HCT116 (cell line): Measurements from ENCODE around the gene KNL1. TPM values are rescaled to one million over a fixed set of nuclear protein-coding genes. Genes with fewer than 3 reads are reported as not detected.

Experiments
- ATAC-seq: fragments of 200-7000 bp; cut with Tn5 transposase; 2 replicates; pipeline ENCODE4 v1.9.1; 2020; ENCODE audit warnings: mild to moderate bottlenecking, moderate library complexity
- BruUV-seq: library from RNA; stranded (reverse); fragments of 400-500 nt; replicated peaks from 2 replicates; lab custom pipeline; 2021; lab: Mats Ljungman, UMichigan
- CTCF ChIA-PET: fragments of 300-600 bp; sonication (Branson Sonifier 250); formaldehyde crosslinking; loops from one replicate; lab custom pipeline; 2021; ENCODE audit warnings: antibody characterized with exemption; lab: Charles Lee
- POLR2A ChIA-PET: fragments of 300-600, 350-600 bp; sonication (Branson Sonifier 250); formaldehyde crosslinking; loops from one replicate; lab custom pipeline; 2021; ENCODE audit warnings: antibody characterized with exemption; lab: Charles Lee
- RAD21 ChIA-PET, 2 experiments: fragments of 300-600 bp; sonication (Branson Sonifier 250); formaldehyde crosslinking; loops; one replicate each; lab custom pipeline; 2023; ENCODE audit warnings: low total read pairs in 2 of 2; ENCODE audit not compliant: uncharacterized antibody in 2 of 2, unreplicated experiment in 2 of 2, low non-redundant PET in 1 of 2; lab: Charles Lee
- DNase-seq: peaks from one replicate; pipeline ENCODE4 v3.0.0-alpha.2; 2010; ENCODE audit warnings: low read depth, low spot score
- H2AFZ ChIP-seq: fragments of 200-600 bp; shearing (Covaris generic), sonication (generic); 2 replicates; pipeline ENCODE4 v1.6.1; 2017; ENCODE audit warnings: low read depth, mixed run types, mixed read lengths, antibody characterized with exemption, low read length; ENCODE audit not compliant: poor library complexity, severe bottlenecking
- H3K27ac ChIP-seq: 2 replicates; pipeline ENCODE4 v1.5.1; 2012; ENCODE audit warnings: low read depth, low read length
- H3K27me3 ChIP-seq: fragments of 200-600 bp; sonication (generic); 2 replicates; pipeline ENCODE4 v1.6.1; 2016; ENCODE audit warnings: mixed run types, low read length, mixed read lengths; ENCODE audit not compliant: insufficient read depth
- H3K36me3 ChIP-seq, 2 experiments: fragments of 200-500 bp in 1 of 2; fragments of 200-600 bp in 1 of 2; sonication (Bioruptor generic) in 1 of 2; sonication (generic) in 1 of 2; 2 replicates each; pipeline versions ENCODE4 v1.5.1 to v1.6.1; 2014 to 2016; ENCODE audit warnings: low read length in 2 of 2, inconsistent platforms in 1 of 2, mixed read lengths in 1 of 2, mixed run types in 1 of 2; ENCODE audit not compliant: insufficient read depth in 2 of 2, control insufficient read depth in 1 of 2
- H3K4me1 ChIP-seq, 2 experiments: fragments of 200-600 bp in 1 of 2; sonication (generic) in 1 of 2; 2 replicates each; pipeline versions ENCODE4 v1.5.1 to v1.6.1; 2012 to 2017; ENCODE audit warnings: low read length in 2 of 2, inconsistent platforms in 1 of 2, mild to moderate bottlenecking in 1 of 2, mixed read lengths in 1 of 2, mixed run types in 1 of 2, moderate library complexity in 1 of 2; ENCODE audit not compliant: insufficient read depth in 2 of 2, control insufficient read depth in 1 of 2
- H3K4me2 ChIP-seq: fragments of 200-600 bp; sonication (generic); 2 replicates; pipeline ENCODE4 v1.6.1; 2017; ENCODE audit warnings: mixed run types, low read length, mixed read lengths
- H3K4me3 ChIP-seq, 2 experiments: fragments of 200-600 bp in 1 of 2; sonication (generic) in 1 of 2; replicated peaks in 1 of 2; 2 replicates each; pipeline ENCODE4 v1.5.1; 2011 to 2016; ENCODE audit warnings: low read length in 2 of 2, control low read depth in 1 of 2, low read depth in 1 of 2, mild to moderate bottlenecking in 1 of 2, mixed read lengths in 1 of 2, mixed run types in 1 of 2
- H3K79me2 ChIP-seq: fragments of 200-600 bp; sonication (generic); 2 replicates; pipeline ENCODE4 v1.6.1; 2017; ENCODE audit warnings: mild to moderate bottlenecking, mixed run types, low read length, moderate library complexity, mixed read lengths; ENCODE audit not compliant: insufficient read depth
- H3K9ac ChIP-seq: fragments of 200-600 bp; sonication (generic); 2 replicates; pipeline ENCODE4 v1.6.1; 2016; ENCODE audit warnings: low read length, mixed read lengths
- H3K9me2 ChIP-seq: fragments of 200-600 bp; sonication (generic), shearing (Covaris generic); 2 replicates; pipeline ENCODE4 v1.6.1; 2017; ENCODE audit warnings: mixed run types, mild to moderate bottlenecking, moderate library complexity; ENCODE audit not compliant: insufficient read depth
- H3K9me3 ChIP-seq, 2 experiments: fragments of 200-500 bp in 1 of 2; fragments of 200-600 bp in 1 of 2; sonication (Bioruptor generic) in 1 of 2; sonication (generic) in 1 of 2; 2 replicates each; pipeline ENCODE4 v1.6.1; 2014 to 2017; ENCODE audit warnings: low read length in 2 of 2, mixed read lengths in 2 of 2, inconsistent platforms in 1 of 2, low read depth in 1 of 2, mild to moderate bottlenecking in 1 of 2, mixed run types in 1 of 2, moderate library complexity in 1 of 2; ENCODE audit not compliant: control insufficient read depth in 1 of 2, insufficient read depth in 1 of 2
- H4K20me1 ChIP-seq: fragments of 200-600 bp; sonication (generic), shearing (Covaris generic); 2 replicates; pipeline ENCODE4 v1.6.1; 2017; ENCODE audit warnings: mixed run types, mild to moderate bottlenecking, moderate library complexity; ENCODE audit not compliant: insufficient read depth
- ATF3 ChIP-seq: IDR thresholded peaks from 2 replicates; pipeline ENCODE4 v1.6.1; 2012
- CBX3 ChIP-seq: IDR thresholded peaks from 2 replicates; pipeline ENCODE4 v1.6.1; 2012; ENCODE audit warnings: low read depth
- EGR1 ChIP-seq: IDR thresholded peaks from 2 replicates; pipeline ENCODE4 v1.6.1; 2012; ENCODE audit warnings: low read depth
- MAX ChIP-seq: IDR thresholded peaks from 2 replicates; pipeline ENCODE4 v1.6.1; 2012
- POLR2A ChIP-seq: IDR thresholded peaks from 2 replicates; pipeline ENCODE4 v1.7.0; 2011; ENCODE audit warnings: borderline replicate concordance; ENCODE audit not compliant: insufficient read depth, insufficient read length; ENCODE audit errors: extremely low read depth
- SRF ChIP-seq: IDR thresholded peaks from 2 replicates; pipeline ENCODE4 v1.6.1; 2012; ENCODE audit warnings: low read depth
- TCF7L2 ChIP-seq: IDR thresholded peaks from 2 replicates; pipeline ENCODE4 v1.7.0; 2011; ENCODE audit warnings: borderline replicate concordance, inconsistent platforms; ENCODE audit not compliant: insufficient read depth, insufficient read length; ENCODE audit errors: extremely low read depth
- YY1 ChIP-seq: IDR thresholded peaks from 2 replicates; pipeline ENCODE4 v1.6.1; 2011; ENCODE audit warnings: low read length, low read depth, moderate library complexity, mild to moderate bottlenecking; ENCODE audit not compliant: insufficient replicate concordance; ENCODE audit errors: extremely low read depth
- ZFX ChIP-seq: fragments of 450-650 bp; IDR thresholded peaks from 2 replicates; pipeline ENCODE4 v1.6.1; 2017
- ZNF274 ChIP-seq: fragments of 200-500 bp; sonication (Bioruptor generic); IDR thresholded peaks from 2 replicates; pipeline ENCODE4 v1.6.1; 2014; ENCODE audit warnings: mild to moderate bottlenecking, low read depth, low read length, inconsistent platforms
- intact Hi-C: fragments of 100-400 bp; cut with micrococcal nuclease; formaldehyde crosslinking; loops from 2 replicates; pipeline ENCODE4 v1.10.0; 2022
- total RNA-seq: library from RNA; stranded (reverse); gene quantifications from one replicate; pipeline ENCODE4 v1.2.1, GENCODE V29; 2021; ENCODE audit not compliant: unreplicated experiment

The KNL1 gene
- total RNA-seq, 1 experiment from 2014 or later: 30.6 TPM

GRCh38 chr15:40688932-40689799 is 95.1 kb downstream of the KNL1 start:
- no TSS peak for BruUV-seq
- DNase-seq (no peak), ATAC-seq (no peak)
- Histone ChIP-seq H3K4me2 (no peak overlapping the region), H3K9ac (no peak overlapping the region), H3K9me2 (no peaks in the 10 kb centered on the region), H3K27me3 (no peaks in the 10 kb centered on the region), H3K79me2 (peaks cover 4% of the 10 kb centered on the region; the same call in 1 of the 2 replicates), H3K9me3 (no peaks in the 10 kb centered on the region), H3K36me3 (no peaks in the 10 kb centered on the region), H2AFZ (no peak overlapping the region), H3K27ac (no peak overlapping the region), H3K4me1 (peaks cover 7 to 17% of the 10 kb centered on the region in 2 experiments; a peak in 3 of 4 replicates), H3K4me3 (no peak overlapping the region), H4K20me1 (no peaks in the 10 kb centered on the region)
- RAD21 ChIA-PET: no interaction called here
- intact Hi-C loops: no loop called here
- POLR2A ChIA-PET: no interaction called here
- TF ChIP-seq MAX: no peak
- CTCF ChIA-PET: no interaction called here

GRCh38 chr15:40691737-40692136 is 97.7 kb downstream of the KNL1 start:
- ChIA-PET RAD21 (no interaction called here), CTCF (no interaction called here), POLR2A (no interaction called here)
- H3K4me1 ChIP-seq: peaks cover 11 to 28% of the 10 kb centered on the region in 2 experiments; a peak in 3 of 4 replicates
- intact Hi-C loops: no loop called here
- no peaks in the 10 kb centered on the region for H4K20me1 ChIP-seq
- H3K27me3 ChIP-seq: no peaks in the 10 kb centered on the region
- no TSS peak for BruUV-seq
- H3K9me3 ChIP-seq: no peaks in the 10 kb centered on the region
- H3K4me3 ChIP-seq: no peak overlapping the region
- peaks cover 20% of the 10 kb centered on the region for H3K79me2 ChIP-seq
- no peak for DNase-seq
- no peak overlapping the region for H2AFZ ChIP-seq
- ATAC-seq: no peak
- H3K4me2 ChIP-seq: no peak overlapping the region; the same call in 1 of the 2 replicates
- H3K9ac ChIP-seq: no peak overlapping the region
- TF ChIP-seq CBX3: no peak
- TF ChIP-seq POLR2A: no peak
- no peak for TF ChIP-seq TCF7L2
- no peak for TF ChIP-seq SRF
- TF ChIP-seq ATF3: no peak
- no peak for TF ChIP-seq ZFX
- TF ChIP-seq EGR1: no peak
- no peak for TF ChIP-seq ZNF274
- no peak for TF ChIP-seq YY1
- no peaks in the 10 kb centered on the region for H3K36me3 ChIP-seq
- no peaks in the 10 kb centered on the region for H3K9me2 ChIP-seq
- H3K27ac ChIP-seq: no peak overlapping the region
